Mesenchymal stem cell (in vitro differentiated cells and primary cell): ENCODE results near the gene AKAP13.

ENCODE experiments used
- DNase-seq: peaks from one replicate; pipeline ENCODE4 v3.0.0-alpha.2; 2013
- H2AFZ ChIP-seq: one replicate; pipeline ENCODE4 v1.6.1; 2013; ENCODE audit warnings: low read depth, mild to moderate bottlenecking, control low read depth, inconsistent platforms, low read length, moderate library complexity
- H2AK5ac ChIP-seq: 2 replicates; pipeline ENCODE4 v1.6.1; 2013; ENCODE audit warnings: low read length, moderate library complexity, mild to moderate bottlenecking, inconsistent platforms; ENCODE audit not compliant: severe bottlenecking
- H2BK120ac ChIP-seq: one replicate; pipeline ENCODE4 v1.6.1; 2013; ENCODE audit warnings: low read depth, mild to moderate bottlenecking, inconsistent platforms, low read length, moderate library complexity
- H2BK12ac ChIP-seq, 2 experiments: one replicate each; pipeline ENCODE4 v1.6.1; 2013; ENCODE audit warnings: inconsistent platforms in 2 of 2, low read length in 2 of 2, mild to moderate bottlenecking in 2 of 2, moderate library complexity in 2 of 2, control low read depth in 1 of 2
- H2BK15ac ChIP-seq: one replicate; pipeline ENCODE4 v1.6.1; 2013; ENCODE audit warnings: mild to moderate bottlenecking, low read depth, inconsistent platforms; ENCODE audit not compliant: poor library complexity, severe bottlenecking
- H2BK5ac ChIP-seq: 2 replicates; pipeline ENCODE4 v1.6.1; 2013; ENCODE audit warnings: low read depth, mild to moderate bottlenecking, low read length, control low read depth, inconsistent platforms; ENCODE audit not compliant: poor library complexity, severe bottlenecking
- H3K14ac ChIP-seq, 2 experiments: one replicate each; pipeline ENCODE4 v1.6.1; 2013; ENCODE audit warnings: inconsistent platforms in 2 of 2, low read length in 2 of 2, control low read depth in 1 of 2, mild to moderate bottlenecking in 1 of 2, moderate library complexity in 1 of 2
- H3K18ac ChIP-seq, 2 experiments: one replicate each; pipeline ENCODE4 v1.6.1; 2013; ENCODE audit warnings: inconsistent platforms in 2 of 2, low read length in 2 of 2, control low read depth in 1 of 2, low read depth in 1 of 2, mild to moderate bottlenecking in 1 of 2
- H3K23ac ChIP-seq, 2 experiments: one replicate each; pipeline ENCODE4 v1.6.1; 2013; ENCODE audit warnings: inconsistent platforms in 2 of 2, low read length in 2 of 2, mild to moderate bottlenecking in 2 of 2, moderate library complexity in 2 of 2, control low read depth in 1 of 2
- H3K27ac ChIP-seq: 2 replicates; pipeline ENCODE4 v1.5.1; 2013; ENCODE audit warnings: mild to moderate bottlenecking, moderate library complexity, low read length, control low read depth, inconsistent platforms; ENCODE audit not compliant: poor library complexity, severe bottlenecking
- H3K27me3 ChIP-seq, 2 experiments: 2 replicates each; pipeline versions ENCODE4 v1.6.1 to v1.7.0; 2013; ENCODE audit warnings: low read length in 2 of 2, mild to moderate bottlenecking in 2 of 2, moderate library complexity in 2 of 2, control low read depth in 1 of 2, inconsistent platforms in 1 of 2; ENCODE audit not compliant: control insufficient read depth in 1 of 2, insufficient read depth in 1 of 2
- H3K36me3 ChIP-seq, 2 experiments: 2 replicates each; pipeline versions ENCODE4 v1.6.1 to v1.7.0; 2013; ENCODE audit warnings: low read length in 2 of 2, control low read depth in 1 of 2, inconsistent platforms in 1 of 2, low read depth in 1 of 2, mild to moderate bottlenecking in 1 of 2; ENCODE audit not compliant: insufficient read depth in 2 of 2, control insufficient read depth in 1 of 2
- H3K4ac ChIP-seq, 2 experiments: one replicate each; pipeline ENCODE4 v1.6.1; 2013; ENCODE audit warnings: inconsistent platforms in 2 of 2, low read length in 2 of 2, mild to moderate bottlenecking in 2 of 2, moderate library complexity in 2 of 2, control low read depth in 1 of 2, low read depth in 1 of 2
- H3K4me1 ChIP-seq: 2 replicates; pipeline ENCODE4 v1.6.1; 2013; ENCODE audit warnings: low read depth, low read length, control low read depth; ENCODE audit not compliant: control insufficient read depth, insufficient read depth
- H3K4me2 ChIP-seq: 2 replicates; pipeline ENCODE4 v1.6.1; 2013; ENCODE audit warnings: low read length, mild to moderate bottlenecking, inconsistent platforms; ENCODE audit not compliant: poor library complexity, severe bottlenecking
- H3K4me3 ChIP-seq, 2 experiments: 2 replicates each; pipeline versions ENCODE4 v1.5.1 to v1.7.0; 2013; ENCODE audit warnings: low read length in 2 of 2, mild to moderate bottlenecking in 2 of 2, control low read depth in 1 of 2, low read depth in 1 of 2; ENCODE audit not compliant: insufficient read depth in 1 of 2
- H3K79me1 ChIP-seq: replicated peaks from 2 replicates; pipeline ENCODE4 v1.6.1; 2013; ENCODE audit warnings: mild to moderate bottlenecking, control low read depth, low read length, inconsistent platforms; ENCODE audit not compliant: poor library complexity, severe bottlenecking
- H3K9ac ChIP-seq: 2 replicates; pipeline ENCODE4 v1.7.0; 2013; ENCODE audit warnings: mild to moderate bottlenecking, low read length, moderate library complexity
- H3K9me3 ChIP-seq: 2 replicates; pipeline ENCODE4 v1.7.0; 2013; ENCODE audit warnings: mild to moderate bottlenecking, low read length; ENCODE audit not compliant: control insufficient read depth
- H4K8ac ChIP-seq: one replicate; pipeline ENCODE4 v1.6.1; 2013; ENCODE audit warnings: inconsistent platforms, mild to moderate bottlenecking, low read length, moderate library complexity
- H4K91ac ChIP-seq: one replicate; pipeline ENCODE4 v1.6.1; 2013; ENCODE audit warnings: mild to moderate bottlenecking, low read length, inconsistent platforms
- WGBS: methylation state at CpG from one replicate; pipeline ENCODE4 v1.1.7; 2013; ENCODE audit warnings: mixed read lengths; 5-methylcytosine and 5-hydroxymethylcytosine counted together

The AKAP13 gene

DNA sequence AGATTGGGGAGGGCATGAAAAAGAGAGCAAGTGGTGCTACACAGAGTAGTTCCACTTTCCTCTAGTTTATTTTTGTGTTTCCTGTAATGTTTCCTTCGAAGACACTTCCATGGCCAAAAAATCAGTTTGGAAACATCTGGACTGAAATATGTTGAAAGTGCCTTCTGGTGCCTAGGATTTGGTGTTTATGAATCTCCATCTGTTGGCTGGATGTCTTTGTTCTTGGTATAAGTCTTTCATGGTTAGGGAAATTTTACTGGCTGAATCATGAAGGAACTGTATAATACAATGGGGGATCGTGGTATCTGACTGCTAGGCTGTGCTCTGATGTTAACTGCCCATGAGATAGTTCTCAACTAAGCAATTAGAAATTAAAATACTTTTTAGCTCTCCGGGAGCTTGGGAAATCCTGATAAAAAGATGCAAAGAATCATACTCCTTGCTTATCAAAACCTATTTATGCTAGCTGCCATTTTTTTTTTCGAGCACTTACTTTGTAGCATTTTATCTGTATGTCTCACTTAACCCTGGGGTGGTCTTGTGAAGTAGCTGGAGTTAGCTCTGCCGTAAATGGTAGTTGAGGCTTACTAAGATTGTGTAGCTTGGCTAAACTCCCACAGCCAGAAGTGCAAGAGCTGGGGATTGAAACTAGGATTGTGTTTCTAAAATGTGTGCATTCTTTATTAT is 21.9 kb downstream of the AKAP13 start:
- Histone ChIP-seq H4K91ac (no peak overlapping the region), H2BK15ac (no peak overlapping the region), H3K23ac (no peak overlapping the region), H3K14ac (no peak overlapping the region), H3K36me3 (no peaks in the 10 kb centered on the region), H3K9me3 (no peaks in the 10 kb centered on the region), H3K4me1 (peaks cover 6% of the 10 kb centered on the region), H2BK120ac (no peak overlapping the region), H3K4ac (no peak overlapping the region), H3K4me2 (no peak overlapping the region), H2AFZ (no peak overlapping the region), H2BK12ac (no peak overlapping the region), H3K27ac (no peak overlapping the region), H3K18ac (peak overlapping the region in 1 of 2 experiments; percentile 24), H2BK5ac (no peak overlapping the region), H4K8ac (no peak overlapping the region), H2AK5ac (no peak overlapping the region), H3K79me1 (no peaks in the 10 kb centered on the region), H3K4me3 (no peak overlapping the region), H3K27me3 (no peaks in the 10 kb centered on the region), H3K9ac (no peak overlapping the region)
- WGBS, result 77% methylated on average over 4 of the region's 5 CpGs
- DNase-seq, result peak; percentile 49

GRCh38 chr15:85403745-85404144 is 23.3 kb downstream of the AKAP13 start:
- Histone ChIP-seq H2BK120ac (no peak overlapping the region), H3K4me2 (no peak overlapping the region), H2BK15ac (no peak overlapping the region), H3K4me1 (peaks cover 11% of the 10 kb centered on the region), H3K14ac (no peak overlapping the region), H2BK5ac (no peak overlapping the region), H3K18ac (no peak overlapping the region), H4K8ac (no peak overlapping the region), H2AK5ac (no peak overlapping the region), H3K23ac (no peak overlapping the region), H3K27me3 (no peaks in the 10 kb centered on the region), H3K9ac (no peak overlapping the region), H3K9me3 (no peaks in the 10 kb centered on the region), H2BK12ac (no peak overlapping the region), H3K36me3 (no peaks in the 10 kb centered on the region), H3K79me1 (no peaks in the 10 kb centered on the region), H2AFZ (no peak overlapping the region), H3K27ac (no peak overlapping the region), H4K91ac (no peak overlapping the region), H3K4ac (no peak overlapping the region), H3K4me3 (no peak overlapping the region)
- 89% methylated on average over 5 of the region's 5 CpGs for WGBS
- peak; percentile 73 for DNase-seq

- Histone ChIP-seq H2BK15ac (no peak overlapping the region), H2AK5ac (no peak overlapping the region), H2BK12ac (no peak overlapping the region), H3K27ac (no peak overlapping the region), H2AFZ (no peak overlapping the region), H3K4me3 (peak overlapping the region in 1 of 2 experiments; percentile 2), H3K23ac (no peak overlapping the region), H3K4me1 (peaks cover 11% of the 10 kb centered on the region), H3K14ac (no peak overlapping the region), H3K18ac (peak overlapping the region in 1 of 2 experiments; percentile 37), H2BK5ac (no peak overlapping the region), H3K36me3 (no peaks in the 10 kb centered on the region), H4K8ac (no peak overlapping the region), H2BK120ac (no peak overlapping the region), H3K9ac (peak overlapping the region; percentile 52), H3K79me1 (no peaks in the 10 kb centered on the region), H3K27me3 (no peaks in the 10 kb centered on the region), H4K91ac (no peak overlapping the region), H3K9me3 (no peaks in the 10 kb centered on the region), H3K4ac (no peak overlapping the region), H3K4me2 (no peak overlapping the region)
- no peak for DNase-seq
- 91% methylated on average over 4 of the region's 4 CpGs for WGBS
These were observed 23.9 kb downstream of the AKAP13 start for GRCh38 chr15:85404176-85404917.
